Measurements from ENCODE around the gene NLGN2.
A peak's percentile ranks its signal among the peaks of the same experiment; 100 is the strongest.

The NLGN2 gene

GRCh38 chr17:7392696-7393612 is 14.7 kb upstream of the NLGN2 start:
- DNase-seq (ENCODE audit: low read depth) = no peak

DNA sequence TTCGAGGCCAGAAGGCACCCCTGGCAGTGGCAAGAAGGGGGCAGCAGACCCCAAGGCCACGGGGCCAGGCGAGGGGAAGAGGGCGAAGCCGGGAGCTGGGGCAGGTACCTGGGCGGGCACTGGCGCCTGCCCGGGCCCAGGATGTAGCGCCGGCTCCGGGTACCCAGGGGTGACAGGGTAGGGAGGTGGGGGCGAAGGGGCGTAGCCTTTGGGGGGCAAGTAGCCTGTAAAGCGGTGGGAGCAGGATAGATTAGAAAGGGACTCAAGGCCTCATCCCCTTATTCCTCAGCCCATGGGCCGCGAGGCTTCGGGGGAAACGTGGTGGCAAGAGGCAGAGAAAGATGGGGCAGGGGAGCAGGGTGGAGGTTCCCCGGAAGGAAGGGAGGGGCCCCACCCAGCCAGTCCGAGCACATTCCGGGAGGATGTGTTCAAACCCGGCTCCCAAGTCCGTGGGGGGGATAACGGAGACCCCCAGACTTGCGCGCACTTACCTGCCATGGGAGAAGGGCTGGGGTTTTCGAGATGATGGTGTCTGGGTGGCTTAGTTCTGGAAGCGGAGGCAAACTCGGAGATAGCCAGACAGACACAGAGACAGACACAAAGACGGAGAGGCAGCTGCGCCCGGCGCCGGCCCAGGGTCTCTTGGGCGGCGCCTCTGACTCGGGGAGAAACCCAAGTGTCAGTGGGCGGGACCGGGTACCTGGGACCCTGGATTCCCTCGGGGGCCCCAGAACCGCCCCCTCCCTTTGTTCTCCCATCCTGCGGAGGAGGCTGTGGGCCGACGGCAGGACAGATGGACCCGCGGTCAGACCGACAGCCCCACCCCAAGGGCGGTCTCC is 13.8 kb upstream of the NLGN2 start:
- no peak for DNase-seq (ENCODE audit: low read depth)

DNA sequence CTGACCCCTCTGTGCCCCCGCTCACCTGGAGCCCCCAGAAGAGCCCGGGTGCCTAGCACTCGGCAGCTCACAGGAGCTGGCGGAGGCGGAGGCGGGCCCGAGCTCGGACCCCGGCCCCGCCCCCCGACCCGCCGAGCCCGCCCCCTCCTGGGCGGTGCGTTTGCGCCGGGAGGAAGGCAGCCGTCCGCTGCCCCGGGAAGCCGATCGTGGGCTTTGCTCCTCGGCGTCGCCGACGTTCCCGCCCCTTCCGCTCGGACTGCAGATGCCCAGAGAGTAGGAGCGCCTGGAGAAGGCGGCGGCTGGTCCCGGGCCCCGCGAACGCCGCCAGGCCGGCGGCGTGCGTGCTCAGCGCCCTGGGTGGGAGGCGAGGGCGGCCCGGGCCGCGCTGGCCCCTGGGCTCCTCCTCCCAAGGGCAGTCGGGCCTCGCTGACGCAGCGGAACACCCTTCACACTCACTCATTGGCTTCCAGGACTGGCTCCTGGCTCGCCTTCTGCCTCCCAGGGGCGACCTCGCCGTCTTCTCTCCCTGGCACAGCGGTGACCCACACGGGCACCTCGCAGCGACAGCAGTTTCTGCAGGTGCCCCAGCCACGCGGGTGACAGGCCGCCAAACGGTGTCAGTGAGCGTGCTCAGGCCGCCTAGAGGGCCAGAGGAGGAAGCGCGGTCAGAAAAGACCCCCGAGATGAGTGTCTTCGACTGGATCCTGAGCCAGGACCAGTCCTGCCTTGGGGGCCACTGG is 13.0 kb upstream of the NLGN2 start, which contains the start of gene PLSCR3:
Gene PLSCR3, minus strand, starts transcription at position 74 of the 740 bp plus-strand sequence. CDS start 415 bp downstream, outside the sequence.
- peak; percentile 50 for DNase-seq (ENCODE audit: low read depth)

- DNase-seq (ENCODE audit: low read depth) = no peak
These were observed 11.5 kb upstream of the NLGN2 start for GRCh38 chr17:7396147-7396546.

GRCh38 chr17:7398612-7399011 is 9.0 kb upstream of the NLGN2 start:
- DNase-seq (ENCODE audit: low read depth) = no peak

DNA sequence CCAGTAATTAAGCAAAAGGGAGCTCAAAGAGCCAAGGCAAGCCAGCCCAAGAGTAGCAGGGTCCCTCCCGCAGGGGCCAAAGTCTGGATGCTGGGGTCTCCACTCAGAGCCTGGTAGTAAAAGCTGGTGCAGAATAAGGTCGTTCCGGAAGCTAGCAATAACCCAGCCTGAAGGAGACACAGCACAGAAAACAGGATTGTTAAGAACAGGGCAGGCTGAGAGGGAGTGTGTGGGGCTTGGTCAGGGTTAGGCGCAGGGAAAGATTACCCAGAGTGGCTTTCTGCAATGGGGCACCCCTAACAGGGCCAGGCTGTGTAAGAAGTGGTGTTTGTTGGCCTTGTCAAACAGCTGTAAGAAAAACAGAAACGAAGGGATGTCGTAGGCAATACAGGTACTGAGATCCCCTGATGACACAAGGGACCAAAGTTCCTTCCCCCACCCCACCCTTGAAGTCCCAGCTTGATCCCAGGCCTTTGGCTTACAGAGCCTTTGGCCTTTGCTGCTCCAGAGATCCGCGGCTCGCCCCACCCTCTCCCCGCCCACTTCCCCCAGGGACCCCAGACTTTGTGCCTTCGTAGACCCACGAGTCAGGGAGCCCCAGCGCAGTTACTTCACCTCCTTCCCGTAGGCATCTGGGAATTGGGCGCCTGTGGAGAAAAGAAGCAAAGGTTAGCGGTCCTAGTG is 4.5 kb upstream of the NLGN2 start:
- DNase-seq (ENCODE audit: low read depth) = no peak

GRCh38 chr17:7403727-7403976 is 4.0 kb upstream of the NLGN2 start:
- DNase-seq (ENCODE audit: low read depth) = no peak

DNA sequence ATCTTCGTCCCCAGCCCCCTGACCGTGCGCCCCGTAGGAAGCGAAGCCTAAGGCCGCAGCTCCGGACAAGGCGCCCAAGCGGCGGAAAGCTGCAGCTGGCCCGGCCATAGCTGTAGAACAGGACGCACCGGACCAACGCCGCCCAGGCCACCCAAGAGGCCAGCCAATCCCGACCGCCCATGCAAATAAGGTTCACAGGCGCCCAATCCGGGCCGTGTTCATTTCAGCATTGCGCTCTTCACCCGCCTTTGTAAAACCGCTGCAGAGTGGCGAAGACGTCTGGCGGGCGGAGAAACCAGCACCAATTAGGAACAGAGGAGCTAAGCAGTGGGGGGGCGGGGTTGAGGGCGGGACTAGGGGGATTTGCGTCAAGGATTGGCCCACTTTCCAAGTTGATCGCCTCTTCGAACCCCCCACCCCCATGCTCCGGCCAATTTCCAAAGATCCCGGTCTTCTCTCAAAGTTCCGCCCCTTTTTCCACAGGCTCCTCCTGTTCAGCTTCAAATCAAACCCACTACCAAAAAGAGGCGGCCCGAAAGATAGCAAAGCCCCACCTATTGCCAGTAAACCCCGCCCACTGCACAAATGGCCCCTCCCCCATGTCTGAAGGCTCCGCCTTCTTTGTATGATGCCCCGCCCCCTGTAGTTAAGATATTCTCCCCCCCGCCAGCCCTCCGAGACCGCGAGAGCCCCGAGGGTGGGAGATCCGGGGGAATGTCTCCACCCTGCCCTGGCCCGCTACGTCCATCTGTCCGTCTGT is 3.5 kb upstream of the NLGN2 start, which contains the start of gene TMEM256:
Gene TMEM256, minus strand, starts transcription at position 121 of the 760 bp plus-strand sequence. Its CDS starts 13 bp downstream, at position 108.
- DNase-seq (ENCODE audit: low read depth) = peak; percentile 79

GRCh38 chr17:7404737-7405349 is 2.8 kb upstream of the NLGN2 start:
- DNase-seq (ENCODE audit: low read depth) = no peak

GRCh38 chr17:7405350-7406234 is 2.1 kb upstream of the NLGN2 start:
- DNase-seq (ENCODE audit: low read depth) = no peak

DNA sequence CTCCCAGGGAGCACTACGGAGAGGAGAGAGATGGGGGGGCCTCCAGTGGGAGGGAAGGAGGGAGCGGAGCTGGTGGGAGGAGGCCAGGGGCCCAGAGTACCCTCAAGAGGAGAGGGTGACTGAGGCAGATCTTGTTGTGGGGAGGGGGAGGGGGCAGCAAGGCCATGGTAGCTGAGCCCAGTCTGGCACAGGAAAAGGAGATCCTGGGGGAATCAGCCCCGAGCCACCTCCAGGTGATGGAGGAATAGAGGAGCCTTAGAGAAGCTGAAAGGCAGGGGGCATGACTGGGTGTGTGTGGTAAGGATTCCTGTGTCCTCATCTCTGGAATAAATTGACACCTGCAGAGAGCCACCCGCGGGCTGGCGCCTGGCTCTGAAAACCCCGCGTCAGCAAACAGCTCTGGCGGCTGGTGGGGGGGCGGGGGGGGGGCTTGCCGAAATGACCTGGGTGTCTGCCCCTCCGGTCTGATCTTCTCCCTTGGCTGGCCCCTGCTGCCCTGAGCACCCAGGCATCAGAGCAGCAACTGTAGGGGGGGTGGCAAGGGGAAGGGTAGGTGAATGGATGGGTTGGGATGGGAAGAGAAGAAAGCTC is 1.3 kb upstream of the NLGN2 start:
- DNase-seq (ENCODE audit: low read depth) = no peak

GRCh38 chr17:7407082-7407481 is 563 bp upstream of the NLGN2 start:
- no peak for DNase-seq (ENCODE audit: low read depth)

DNA sequence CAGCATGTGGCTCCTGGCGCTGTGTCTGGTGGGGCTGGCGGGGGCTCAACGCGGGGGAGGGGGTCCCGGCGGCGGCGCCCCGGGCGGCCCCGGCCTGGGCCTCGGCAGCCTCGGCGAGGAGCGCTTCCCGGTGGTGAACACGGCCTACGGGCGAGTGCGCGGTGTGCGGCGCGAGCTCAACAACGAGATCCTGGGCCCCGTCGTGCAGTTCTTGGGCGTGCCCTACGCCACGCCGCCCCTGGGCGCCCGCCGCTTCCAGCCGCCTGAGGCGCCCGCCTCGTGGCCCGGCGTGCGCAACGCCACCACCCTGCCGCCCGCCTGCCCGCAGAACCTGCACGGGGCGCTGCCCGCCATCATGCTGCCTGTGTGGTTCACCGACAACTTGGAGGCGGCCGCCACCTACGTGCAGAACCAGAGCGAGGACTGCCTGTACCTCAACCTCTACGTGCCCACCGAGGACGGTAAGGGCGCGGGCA is 645 bp downstream of the NLGN2 start:
- no peak for DNase-seq (ENCODE audit: low read depth)

- no peak for DNase-seq (ENCODE audit: low read depth)
These were observed 1.2 kb downstream of the NLGN2 start for GRCh38 chr17:7408863-7409262.

- DNase-seq (ENCODE audit: low read depth) = no peak
These were observed 2.1 kb downstream of the NLGN2 start for GRCh38 chr17:7409716-7410115.

DNA sequence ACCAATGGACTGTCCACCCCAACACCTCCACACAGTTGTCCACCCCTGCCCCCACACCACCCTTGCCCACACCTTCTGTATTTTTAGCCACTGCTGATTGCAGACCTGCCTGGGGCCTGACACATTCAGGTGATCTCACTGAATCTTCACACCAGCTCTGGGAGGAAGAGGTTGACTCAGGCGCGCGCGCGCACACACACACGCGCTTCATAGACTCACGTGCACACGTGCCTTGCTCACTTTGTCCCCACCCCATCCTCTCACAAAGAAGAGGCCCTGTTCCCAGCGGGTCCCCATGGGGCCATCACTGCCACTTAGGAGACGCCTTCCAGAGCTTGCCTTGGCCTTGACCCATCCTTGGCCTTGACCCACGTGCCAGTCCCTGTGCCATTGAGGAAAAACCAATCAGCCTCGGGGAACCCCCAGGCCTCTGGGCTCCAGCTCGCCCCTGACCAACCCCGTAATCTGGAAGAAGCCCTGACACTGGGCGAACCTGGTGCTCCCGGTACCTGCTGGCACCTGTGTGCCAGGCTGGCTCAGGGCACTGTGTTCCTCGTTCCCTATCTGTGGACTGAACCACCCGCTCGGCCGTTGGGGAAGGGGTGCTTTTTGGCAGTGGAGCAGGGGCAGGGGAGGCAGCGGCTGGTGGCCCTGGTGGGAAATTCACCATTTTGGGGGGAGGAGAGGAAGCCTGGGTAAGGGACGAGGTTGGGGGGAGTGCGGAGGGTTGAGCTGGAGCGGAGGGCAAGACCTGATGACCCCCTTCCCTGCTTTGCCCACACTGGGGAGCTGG is 3.2 kb downstream of the NLGN2 start:
- DNase-seq (ENCODE audit: low read depth) = no peak

GRCh38 chr17:7411427-7411750 is 3.7 kb downstream of the NLGN2 start:
- no peak for DNase-seq (ENCODE audit: low read depth)

GRCh38 chr17:7413346-7413985 is 5.8 kb downstream of the NLGN2 start:
- no peak for DNase-seq (ENCODE audit: low read depth)

Measured in HS-27A (cell line).